Peyer's patch (tissue), 4 donors: ENCODE results near the gene ATP6V0D1.

ENCODE experiments used
- CTCF ChIP-seq, 6 experiments: fragments of 450-650 bp in 4 of 6; fragments of 200-600 bp in 2 of 6; sonication (generic) in 1 of 6; IDR thresholded peaks; one replicate each; pipeline ENCODE4 v1.5.1; 2017 to 2019; ENCODE audit warnings: antibody characterized with exemption in 6 of 6, mild to moderate bottlenecking in 3 of 6, moderate library complexity in 1 of 6
- POLR2A ChIP-seq, 2 donors: fragments of 450-650 bp; IDR thresholded peaks; one replicate each; pipeline ENCODE4 v1.5.1; 2017; ENCODE audit warnings: antibody characterized with exemption in 2 of 2, mild to moderate bottlenecking in 2 of 2, moderate library complexity in 2 of 2

GRCh38 chr16:67433131-67433719, 47.7 kb downstream of the ATP6V0D1 start:
- TF ChIP-seq CTCF (IDR thresholded peaks at IDR 0.05) (no peak), POLR2A (IDR thresholded peaks at IDR 0.05) (no peak)
